PC-9 (cell line): ENCODE measurements around the gene EGFR. TPM values are rescaled to one million over a fixed set of nuclear protein-coding genes. Genes with fewer than 3 reads are reported as not detected.

Experiments used
- BruUV-seq: library from RNA; stranded (reverse); fragments of 400-500 nt; replicated peaks from 2 replicates; lab custom pipeline; 2021; lab: Mats Ljungman, UMichigan
- CTCF ChIA-PET: fragments of 300-600 bp; sonication (Branson Sonifier 250); formaldehyde crosslinking; loops from one replicate; lab custom pipeline; 2022; ENCODE audit warnings: antibody characterized with exemption; lab: Charles Lee
- POLR2A ChIA-PET: fragments of 300-600 bp; sonication (Branson Sonifier 250); formaldehyde crosslinking; loops from one replicate; lab custom pipeline; 2022; ENCODE audit warnings: antibody characterized with exemption; ENCODE audit not compliant: unreplicated experiment; lab: Charles Lee
- DNase-seq, 2 experiments: peaks; one replicate each; pipeline versions ENCODE4 v3.0.0 to v3.0.0-alpha.2; 2015 to 2022; ENCODE audit warnings: mixed read lengths in 1 of 2
- H2AFZ ChIP-seq: fragments of 200-600 bp; sonication (generic); 2 replicates; pipeline ENCODE4 v1.8.1; 2017; ENCODE audit warnings: antibody characterized with exemption
- H3F3A ChIP-seq: fragments of 200-600 bp; sonication (generic); 2 replicates; pipeline ENCODE4 v1.8.1; 2017; ENCODE audit warnings: antibody characterized with exemption, mild to moderate bottlenecking, low read depth; ENCODE audit not compliant: insufficient read depth
- H3K27ac ChIP-seq: fragments of 200-600 bp; sonication (generic); 2 replicates; pipeline ENCODE4 v1.6.1; 2016; ENCODE audit warnings: mixed run types
- H3K27me3 ChIP-seq: fragments of 200-600 bp; sonication (generic); 2 replicates; pipeline ENCODE4 v1.6.1; 2016; ENCODE audit warnings: low read depth, mixed run types; ENCODE audit not compliant: insufficient read depth
- H3K36me3 ChIP-seq: fragments of 200-600 bp; sonication (generic); 2 replicates; pipeline ENCODE4 v1.6.1; 2016; ENCODE audit warnings: low read depth, mixed run types
- H3K4me1 ChIP-seq: fragments of 200-600 bp; sonication (generic); replicated peaks from 2 replicates; pipeline ENCODE4 v1.6.1; 2016; ENCODE audit warnings: mixed run types; ENCODE audit not compliant: insufficient read depth
- H3K4me2 ChIP-seq: fragments of 200-600 bp; sonication (generic); 2 replicates; pipeline ENCODE4 v1.6.1; 2017; ENCODE audit warnings: mixed run types
- H3K4me3 ChIP-seq: fragments of 200-600 bp; sonication (generic); 2 replicates; pipeline ENCODE4 v1.6.1; 2016; ENCODE audit warnings: mixed run types
- H3K79me2 ChIP-seq: fragments of 200-600 bp; sonication (generic); 2 replicates; pipeline ENCODE4 v1.6.1; 2017; ENCODE audit warnings: low read depth, mixed run types
- H3K9me2 ChIP-seq: fragments of 200-600 bp; sonication (generic); 2 replicates; pipeline ENCODE4 v1.8.1; 2017; ENCODE audit warnings: mild to moderate bottlenecking; ENCODE audit not compliant: insufficient read depth
- H3K9me3 ChIP-seq: fragments of 200-600 bp; sonication (generic); 2 replicates; pipeline ENCODE4 v1.8.1; 2016; ENCODE audit warnings: low read depth; ENCODE audit not compliant: insufficient read depth
- H4K20me1 ChIP-seq: fragments of 200-600 bp; sonication (generic); 2 replicates; pipeline ENCODE4 v1.8.1; 2017; ENCODE audit not compliant: insufficient read depth
- CTCF ChIP-seq: fragments of 200-600 bp; sonication (generic); conservative IDR thresholded peaks from 2 replicates; pipeline ENCODE4 v1.6.1; 2017; ENCODE audit warnings: mixed run types, antibody characterized with exemption, mild to moderate bottlenecking, moderate library complexity
- EZH2 ChIP-seq: fragments of 200-600 bp; sonication (generic); IDR thresholded peaks from 2 replicates; pipeline ENCODE4 v1.8.0; 2017; ENCODE audit warnings: antibody characterized with exemption, low read depth
- intact Hi-C: fragments of 100-400 bp; cut with micrococcal nuclease; formaldehyde crosslinking; loops from one replicate; pipeline ENCODE4 v1.10.0; 2022; ENCODE audit not compliant: unreplicated experiment
- total RNA-seq: library from RNA; stranded (reverse); gene quantifications from 2 replicates; pipeline ENCODE4 v1.2.3, GENCODE V29; 2021

Gene EGFR
- total RNA-seq, 1 experiment from 2014 or later: 342 TPM

GRCh38 chr7:55100544-55101327 is 81.9 kb downstream of the EGFR start:
- no peaks in the 10 kb centered on the region for H3K27me3 ChIP-seq
- H4K20me1 ChIP-seq: peaks cover 61% of the 10 kb centered on the region
- H3K36me3 ChIP-seq: peaks cover 33% of the 10 kb centered on the region
- TF ChIP-seq CTCF (no peak), EZH2 (no peak)
- H3K9me3 ChIP-seq: no peaks in the 10 kb centered on the region
- H3K4me1 ChIP-seq: 0 out of 2 replicates have a peak, but pooled peaks cover under 1% of the 10 kb centered on the region
- no peaks in the 10 kb centered on the region for H3K9me2 ChIP-seq
- no peak overlapping the region for H3K27ac ChIP-seq
- H3K79me2 ChIP-seq: peaks cover 100% of the 10 kb centered on the region
- no peak overlapping the region for H2AFZ ChIP-seq
- H3K4me2 ChIP-seq: no peak overlapping the region
- no peak overlapping the region for H3K4me3 ChIP-seq
- DNase-seq: no peak
- intact Hi-C loops: no loop called here
- CTCF ChIA-PET: no interaction called here
- BruUV-seq: no TSS peak
- POLR2A ChIA-PET: no interaction called here
- H3F3A ChIP-seq: peaks cover 56% of the 10 kb centered on the region; the same call in 1 of the 2 replicates

GRCh38 chr7:55101359-55101758 is 82.5 kb downstream of the EGFR start:
- intact Hi-C loops: no loop called here
- no peaks in the 10 kb centered on the region for H3K9me3 ChIP-seq
- DNase-seq: no peak
- ChIA-PET POLR2A (interaction anchor here (0.7 kb wide), 1 partner anchor 71 kb away, joined by 10 read pairs; no protein-coding TSS in a partner anchor), CTCF (no interaction called here)
- H3K4me2 ChIP-seq: no peak overlapping the region
- TF ChIP-seq EZH2 (no peak), CTCF (no peak)
- peaks cover 60% of the 10 kb centered on the region for H3F3A ChIP-seq
- H2AFZ ChIP-seq: no peak overlapping the region
- peaks cover 100% of the 10 kb centered on the region for H3K79me2 ChIP-seq
- no peak overlapping the region for H3K4me3 ChIP-seq
- no peaks in the 10 kb centered on the region for H3K27me3 ChIP-seq
- H3K9me2 ChIP-seq: no peaks in the 10 kb centered on the region
- peaks cover 36% of the 10 kb centered on the region for H3K36me3 ChIP-seq
- no peak overlapping the region for H3K27ac ChIP-seq
- H4K20me1 ChIP-seq: peaks cover 55% of the 10 kb centered on the region
- H3K4me1 ChIP-seq: peaks cover 7% of the 10 kb centered on the region
- no TSS peak for BruUV-seq

- Histone ChIP-seq H4K20me1 (peaks cover 43% of the 10 kb centered on the region), H3K4me1 (peaks cover 35% of the 10 kb centered on the region), H3K27ac (no peak overlapping the region), H3F3A (peaks cover 69% of the 10 kb centered on the region), H2AFZ (no peak overlapping the region), H3K79me2 (peaks cover 100% of the 10 kb centered on the region), H3K36me3 (peaks cover 47% of the 10 kb centered on the region), H3K27me3 (no peaks in the 10 kb centered on the region), H3K4me3 (no peak overlapping the region), H3K9me2 (no peaks in the 10 kb centered on the region), H3K9me3 (no peaks in the 10 kb centered on the region), H3K4me2 (no peak overlapping the region)
- TF ChIP-seq CTCF (no peak), EZH2 (no peak)
- no peak for DNase-seq
- ChIA-PET POLR2A (no interaction called here), CTCF (interaction anchor here (0.6 kb wide), 1 partner anchor 12 kb away, joined by 3 read pairs; no protein-coding TSS in a partner anchor)
- intact Hi-C loops: no loop called here
- no TSS peak for BruUV-seq
These were observed 85.3 kb downstream of the EGFR start for GRCh38 chr7:55104123-55104522.
